GM12801 (cell line): Measurements from ENCODE around the gene FLYWCH1.

Experiments
- TF ChIP-seq, protein P1 (sequence below): IDR thresholded peaks from one replicate; pipeline ENCODE4 v1.5.1; 2011; ENCODE audit warnings: control low read depth; ENCODE audit not compliant: insufficient read length; ENCODE audit errors: extremely low read depth

Gene FLYWCH1

GRCh38 chr16:2914233-2914632 is 2.5 kb downstream of the FLYWCH1 start:
- TF ChIP-seq, protein P1, sequence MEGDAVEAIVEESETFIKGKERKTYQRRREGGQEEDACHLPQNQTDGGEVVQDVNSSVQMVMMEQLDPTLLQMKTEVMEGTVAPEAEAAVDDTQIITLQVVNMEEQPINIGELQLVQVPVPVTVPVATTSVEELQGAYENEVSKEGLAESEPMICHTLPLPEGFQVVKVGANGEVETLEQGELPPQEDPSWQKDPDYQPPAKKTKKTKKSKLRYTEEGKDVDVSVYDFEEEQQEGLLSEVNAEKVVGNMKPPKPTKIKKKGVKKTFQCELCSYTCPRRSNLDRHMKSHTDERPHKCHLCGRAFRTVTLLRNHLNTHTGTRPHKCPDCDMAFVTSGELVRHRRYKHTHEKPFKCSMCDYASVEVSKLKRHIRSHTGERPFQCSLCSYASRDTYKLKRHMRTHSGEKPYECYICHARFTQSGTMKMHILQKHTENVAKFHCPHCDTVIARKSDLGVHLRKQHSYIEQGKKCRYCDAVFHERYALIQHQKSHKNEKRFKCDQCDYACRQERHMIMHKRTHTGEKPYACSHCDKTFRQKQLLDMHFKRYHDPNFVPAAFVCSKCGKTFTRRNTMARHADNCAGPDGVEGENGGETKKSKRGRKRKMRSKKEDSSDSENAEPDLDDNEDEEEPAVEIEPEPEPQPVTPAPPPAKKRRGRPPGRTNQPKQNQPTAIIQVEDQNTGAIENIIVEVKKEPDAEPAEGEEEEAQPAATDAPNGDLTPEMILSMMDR, result no peak

DNA sequence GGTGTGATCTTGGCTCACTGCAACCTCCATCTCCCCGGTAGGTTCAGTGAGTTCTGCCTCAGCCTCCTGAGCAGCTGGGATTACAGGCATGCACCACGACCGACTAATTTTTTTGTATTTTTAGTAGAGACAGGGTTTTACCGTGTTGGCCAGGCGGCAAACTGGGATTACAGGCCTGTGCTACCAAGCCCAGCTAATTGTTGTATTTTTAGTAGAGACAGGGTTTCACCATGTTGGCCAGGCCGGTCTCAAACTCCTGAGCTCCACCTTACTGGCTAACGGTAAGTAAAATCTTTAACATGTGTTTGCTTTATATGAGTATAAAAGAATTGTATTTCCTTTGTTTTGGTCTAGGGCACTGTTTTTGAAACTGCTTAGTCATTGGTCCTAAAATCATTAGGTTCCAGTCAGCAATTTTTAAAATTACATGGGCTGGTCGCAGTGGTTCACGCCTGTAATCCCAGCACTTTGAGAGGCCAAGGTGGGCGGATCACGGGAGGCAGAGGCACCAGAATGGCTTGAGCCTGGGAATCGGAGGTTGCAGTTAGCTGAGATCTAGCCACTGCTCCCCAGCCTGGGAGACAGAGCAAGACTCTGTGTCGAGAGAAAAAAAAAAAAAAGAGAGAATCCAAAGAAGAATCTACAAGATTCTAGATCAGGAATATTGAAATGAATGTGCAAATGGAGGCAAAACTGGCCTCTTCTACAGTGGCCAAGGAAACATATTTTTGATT is 3.6 kb downstream of the FLYWCH1 start:
- TF ChIP-seq, protein P1, result no peak

DNA sequence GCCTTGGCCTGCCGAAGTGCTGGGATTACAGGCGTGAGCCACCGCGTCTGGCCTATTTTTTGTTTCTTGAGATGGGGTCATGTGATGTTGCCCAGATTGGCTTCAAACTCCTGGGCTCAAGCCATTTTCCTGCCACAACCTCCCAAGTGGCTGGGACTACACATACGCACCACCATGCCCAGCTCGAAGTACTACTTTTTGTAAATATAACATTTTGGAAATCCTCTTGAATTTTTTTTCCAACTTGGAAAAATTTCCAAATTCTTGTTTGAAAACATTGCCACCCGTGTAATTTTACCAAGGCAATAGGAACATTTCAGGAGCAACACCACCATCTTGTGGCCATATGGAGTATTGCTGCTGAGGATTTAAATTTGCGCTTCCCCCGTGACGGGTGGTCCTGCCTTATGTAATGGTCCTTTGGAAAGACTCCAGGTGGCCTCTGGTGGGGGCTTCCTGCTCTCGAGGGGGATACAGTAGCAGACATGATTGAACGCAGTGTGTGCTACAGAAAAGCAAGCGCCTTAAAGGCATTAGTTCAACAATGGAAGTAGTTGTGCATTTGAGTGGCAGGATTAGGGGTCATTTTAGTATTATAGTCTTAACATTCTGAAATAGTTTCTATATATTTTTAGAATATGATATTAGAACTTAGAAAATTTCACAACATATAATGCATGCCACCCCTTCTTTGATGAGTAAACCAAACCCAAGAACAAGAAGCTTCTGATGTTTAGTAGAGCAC is 8.0 kb downstream of the FLYWCH1 start:
- TF ChIP-seq, protein P1, result peak; percentile 51

DNA sequence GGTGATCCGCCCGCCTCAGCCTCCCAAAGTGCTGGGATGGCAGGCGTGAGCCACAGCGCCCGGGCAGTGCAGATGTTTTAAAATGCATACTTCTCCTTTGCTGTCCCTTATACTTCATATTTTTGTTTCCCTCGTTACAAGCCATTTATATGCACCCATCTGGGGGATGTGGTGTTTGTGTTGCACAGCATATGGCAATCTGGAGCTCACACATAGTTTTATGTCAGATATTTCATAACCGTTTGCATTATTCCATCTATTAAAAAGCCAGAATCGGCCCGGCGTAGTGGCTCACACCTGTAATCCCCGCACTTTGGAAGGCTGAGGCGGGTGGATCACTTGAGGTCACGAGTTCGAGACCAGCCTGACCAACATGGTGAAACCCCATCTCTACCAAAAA is 11.8 kb downstream of the FLYWCH1 start:
- TF ChIP-seq, protein P1, result no peak

- TF ChIP-seq, protein P1, result no peak
These were observed 13.4 kb downstream of the FLYWCH1 start for GRCh38 chr16:2924901-2925755.

- TF ChIP-seq, protein P1, result no peak
These were observed 14.4 kb downstream of the FLYWCH1 start for GRCh38 chr16:2925951-2926649.
